LNCAP (cell line): ENCODE data around the gene SPOCK2.

Experiments
- TF ChIP-seq, protein P1 (sequence below): fragments of 450-650 bp; IDR thresholded peaks from 2 replicates; pipeline ENCODE4 v1.5.1; 2017; ENCODE audit warnings: mild to moderate bottlenecking

SPOCK2 gene

DNA sequence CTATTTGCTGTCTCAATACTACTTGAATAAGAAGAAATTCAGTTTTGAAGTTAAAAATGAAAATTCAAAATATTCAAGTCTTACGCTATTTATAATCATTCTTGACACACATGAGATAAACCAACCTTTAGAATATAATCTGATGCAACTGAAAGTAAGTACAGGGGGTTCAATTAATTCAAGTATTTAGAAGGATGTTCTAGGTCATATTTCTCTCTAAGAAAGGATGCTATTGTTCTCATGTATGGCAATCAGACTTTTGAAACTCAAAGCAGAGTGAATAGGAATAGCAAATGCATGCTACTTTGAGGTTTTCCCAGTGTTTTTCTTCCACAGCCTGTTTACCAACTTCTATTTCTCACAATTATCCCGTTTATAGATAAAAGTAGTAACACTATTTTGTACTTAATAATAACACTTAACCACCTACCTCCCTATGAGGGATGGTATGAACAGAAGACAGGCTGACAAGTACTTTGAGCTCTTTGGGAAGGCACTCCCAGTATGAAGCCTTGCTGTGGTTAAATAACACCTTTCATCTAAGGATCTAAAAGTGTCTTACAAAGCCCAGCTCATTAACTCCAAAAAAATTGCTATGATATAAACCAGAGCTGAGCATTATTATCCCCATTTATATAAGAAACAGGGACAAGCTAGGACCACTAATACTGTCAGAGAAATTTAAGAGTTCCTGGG is 18.0 kb upstream of the SPOCK2 start:
- TF ChIP-seq, protein P1, sequence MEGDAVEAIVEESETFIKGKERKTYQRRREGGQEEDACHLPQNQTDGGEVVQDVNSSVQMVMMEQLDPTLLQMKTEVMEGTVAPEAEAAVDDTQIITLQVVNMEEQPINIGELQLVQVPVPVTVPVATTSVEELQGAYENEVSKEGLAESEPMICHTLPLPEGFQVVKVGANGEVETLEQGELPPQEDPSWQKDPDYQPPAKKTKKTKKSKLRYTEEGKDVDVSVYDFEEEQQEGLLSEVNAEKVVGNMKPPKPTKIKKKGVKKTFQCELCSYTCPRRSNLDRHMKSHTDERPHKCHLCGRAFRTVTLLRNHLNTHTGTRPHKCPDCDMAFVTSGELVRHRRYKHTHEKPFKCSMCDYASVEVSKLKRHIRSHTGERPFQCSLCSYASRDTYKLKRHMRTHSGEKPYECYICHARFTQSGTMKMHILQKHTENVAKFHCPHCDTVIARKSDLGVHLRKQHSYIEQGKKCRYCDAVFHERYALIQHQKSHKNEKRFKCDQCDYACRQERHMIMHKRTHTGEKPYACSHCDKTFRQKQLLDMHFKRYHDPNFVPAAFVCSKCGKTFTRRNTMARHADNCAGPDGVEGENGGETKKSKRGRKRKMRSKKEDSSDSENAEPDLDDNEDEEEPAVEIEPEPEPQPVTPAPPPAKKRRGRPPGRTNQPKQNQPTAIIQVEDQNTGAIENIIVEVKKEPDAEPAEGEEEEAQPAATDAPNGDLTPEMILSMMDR, result no peak

DNA sequence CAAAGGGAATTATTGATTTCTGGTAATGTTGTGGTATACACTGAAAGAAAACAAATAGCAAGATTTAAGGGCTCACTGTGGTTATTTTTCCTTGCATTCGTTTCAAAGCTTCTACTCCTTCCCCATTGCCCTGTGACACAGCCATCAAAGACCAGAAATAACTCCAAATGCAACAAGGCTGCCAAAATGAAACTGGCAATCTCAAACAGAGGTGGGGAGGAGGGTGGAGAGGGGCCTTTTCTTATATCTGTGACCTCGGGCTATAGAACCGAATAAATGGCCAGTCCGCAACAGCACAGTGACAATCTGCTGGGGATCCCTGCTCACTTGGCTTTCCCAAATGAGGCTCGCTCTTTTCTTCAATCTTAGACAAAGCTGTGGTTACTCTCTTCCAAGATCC is 17.4 kb upstream of the SPOCK2 start:
- TF ChIP-seq, protein P1, result no peak

DNA sequence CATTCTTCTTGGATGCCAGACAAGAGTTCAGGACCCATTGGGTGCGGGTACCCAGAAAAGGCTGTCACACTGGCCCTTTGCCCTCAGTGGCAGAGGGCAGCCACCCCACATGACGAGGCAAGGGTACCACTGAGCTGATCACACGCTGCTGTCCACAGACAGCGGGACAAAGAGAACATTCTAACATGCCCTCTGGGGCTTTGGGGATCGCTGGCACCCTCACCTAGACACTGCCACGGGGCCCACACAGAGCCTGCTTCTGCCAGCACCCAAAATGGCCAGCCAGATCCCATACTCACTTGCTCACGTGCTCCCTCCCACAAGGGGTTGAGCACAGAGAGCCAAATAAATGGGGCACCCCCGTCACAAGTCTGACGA is 16.7 kb upstream of the SPOCK2 start:
- TF ChIP-seq, protein P1, result no peak

DNA sequence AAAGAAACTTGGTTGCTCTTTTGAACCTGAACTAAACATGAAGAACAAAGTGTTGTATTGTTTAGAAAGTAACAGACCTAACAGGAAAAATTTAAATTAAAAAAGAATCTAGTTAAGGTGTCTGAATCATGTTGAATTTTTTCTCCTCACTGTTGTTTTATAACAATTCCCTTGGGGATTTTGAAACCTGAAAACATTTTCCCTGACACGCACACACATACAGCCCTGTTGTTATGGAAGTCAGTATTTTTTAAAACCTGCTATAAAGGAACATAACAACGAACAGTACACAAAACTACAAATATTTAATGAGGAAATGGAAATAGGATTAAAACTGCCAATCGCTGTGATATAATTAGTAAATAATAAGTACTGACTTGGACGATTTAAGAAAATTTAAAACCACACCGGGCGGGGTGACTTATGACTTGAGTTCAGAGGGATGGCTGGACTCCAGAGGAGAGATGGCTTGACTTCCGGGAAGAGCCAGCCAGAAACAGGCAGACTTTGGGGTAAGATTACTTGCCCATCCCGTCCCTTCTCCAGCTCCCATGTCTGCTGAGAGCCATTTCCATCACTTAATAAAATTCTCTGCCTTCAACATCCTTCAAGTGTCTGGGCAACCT is 16.2 kb upstream of the SPOCK2 start:
- TF ChIP-seq, protein P1, result no peak

DNA sequence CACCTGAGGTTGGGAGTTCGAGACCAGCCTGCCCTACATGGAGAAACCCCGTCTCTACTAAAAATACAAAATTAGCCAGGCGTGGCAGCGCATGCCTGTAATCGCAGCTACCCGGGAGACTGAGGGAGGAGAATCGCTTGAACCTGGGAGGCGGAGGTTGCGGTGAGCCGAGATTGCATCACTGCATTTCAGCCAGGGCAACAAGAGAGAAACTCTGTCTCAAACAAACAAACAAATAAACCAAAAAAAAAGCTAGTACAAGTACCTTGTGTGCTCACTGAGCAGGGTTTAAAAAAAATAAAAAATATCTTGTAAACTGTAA is 11.2 kb upstream of the SPOCK2 start:
- TF ChIP-seq, protein P1, result no peak

DNA sequence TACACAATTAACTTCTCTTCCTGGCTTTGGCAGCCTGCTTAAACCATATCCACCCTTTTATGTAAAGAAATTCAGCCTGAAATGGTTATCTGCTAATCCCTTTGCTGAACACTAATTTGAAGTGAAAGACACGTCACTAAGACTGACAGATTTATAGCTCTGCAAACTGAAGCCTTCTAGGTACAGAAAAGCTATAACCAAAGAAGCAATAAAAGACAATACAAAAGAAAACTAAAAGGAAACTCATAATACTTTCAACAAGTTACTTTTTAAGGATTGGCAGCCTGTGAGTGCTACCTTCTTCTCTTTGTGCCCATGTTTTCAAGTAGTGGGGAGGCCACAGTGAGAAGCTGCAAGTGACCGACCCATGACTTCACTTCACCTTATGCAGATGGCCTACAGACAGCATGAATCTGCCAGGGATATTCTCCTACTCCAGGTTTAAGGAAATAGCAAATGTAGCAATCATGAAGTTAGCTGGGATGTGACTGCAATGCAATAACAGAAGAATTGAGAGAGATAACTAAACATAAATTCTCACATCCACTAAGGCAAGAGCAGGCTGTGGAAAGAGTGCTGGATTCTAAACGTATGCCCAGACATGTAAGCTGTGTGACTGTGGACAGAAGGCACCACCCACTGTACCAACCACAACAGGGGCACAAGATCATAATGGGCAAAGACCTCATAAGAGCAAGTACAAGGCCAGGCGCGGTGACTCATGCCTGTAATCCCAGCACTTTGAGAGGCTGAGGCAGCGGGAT is 10.7 kb upstream of the SPOCK2 start:
- TF ChIP-seq, protein P1, result no peak

DNA sequence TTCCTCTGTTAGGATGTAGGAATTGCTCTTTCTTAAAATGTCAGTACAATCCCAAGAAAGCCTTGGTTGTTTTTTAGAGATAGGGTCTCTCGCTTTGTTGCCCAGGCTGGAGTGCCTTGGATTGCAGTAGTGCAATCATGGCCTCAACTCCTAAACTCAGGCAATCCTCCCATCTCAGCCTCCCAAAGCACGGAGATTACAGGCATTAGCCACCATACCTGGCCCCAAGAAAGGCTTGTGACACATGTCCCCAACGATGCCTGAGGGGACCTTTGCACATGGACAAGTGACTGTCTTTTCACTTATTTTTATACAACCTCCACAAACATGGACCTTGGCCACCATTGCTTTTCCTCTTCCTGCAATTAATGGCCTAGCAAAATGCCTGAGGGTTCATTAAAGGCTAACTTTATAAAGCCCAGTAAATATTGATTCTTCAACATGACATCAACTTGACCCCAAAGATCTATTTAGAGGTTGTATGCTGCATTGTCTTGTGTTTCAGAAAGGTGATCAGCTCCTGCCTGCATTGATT is 10.0 kb upstream of the SPOCK2 start:
- TF ChIP-seq, protein P1, result no peak
